Tibial nerve (tissue), 4 donors: ENCODE results near the gene ATF7IP.

Experiments
- EP300 ChIP-seq, 2 donors: sonication (generic); formaldehyde crosslinking; IDR thresholded peaks; one replicate each; pipeline ENCODE4 v1.6.1; 2017; ENCODE audit warnings: antibody characterized with exemption in 2 of 2, mild to moderate bottlenecking in 1 of 2
- POLR2A ChIP-seq, 2 donors: fragments of 450-650 bp; IDR thresholded peaks; one replicate each; pipeline ENCODE4 v1.6.1; 2017; ENCODE audit warnings: antibody characterized with exemption in 2 of 2, mild to moderate bottlenecking in 2 of 2, moderate library complexity in 2 of 2
- TF ChIP-seq, protein P1 (sequence below), 5 experiments: fragments of 200-600 bp in 3 of 5; fragments of 450-650 bp in 2 of 5; sonication (generic) in 3 of 5; IDR thresholded peaks; one replicate each; pipeline ENCODE4 v1.5.1; 2016 to 2019; ENCODE audit warnings: antibody characterized with exemption in 5 of 5, mild to moderate bottlenecking in 3 of 5, moderate library complexity in 2 of 5

DNA sequence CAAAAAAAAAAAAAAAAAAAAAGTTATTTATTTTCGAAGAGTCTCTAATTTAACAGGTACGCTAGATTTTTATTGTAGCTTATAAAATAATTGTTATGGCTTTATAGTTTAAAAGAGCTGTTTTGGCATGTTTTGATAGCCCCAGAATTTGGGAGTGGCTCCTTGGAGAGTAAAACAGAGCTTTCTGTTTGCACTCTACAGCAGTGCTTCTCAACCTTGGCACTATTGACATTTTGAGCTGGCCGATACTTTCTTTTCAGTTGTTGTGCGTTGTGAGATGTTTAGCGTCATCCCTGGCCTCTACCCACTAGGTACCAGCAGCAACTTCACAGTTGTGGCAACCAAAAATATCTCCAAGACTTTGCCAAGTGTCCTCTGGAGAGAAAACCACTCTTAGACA, 171.6 kb downstream of the ATF7IP start:
- TF ChIP-seq, protein P1, sequence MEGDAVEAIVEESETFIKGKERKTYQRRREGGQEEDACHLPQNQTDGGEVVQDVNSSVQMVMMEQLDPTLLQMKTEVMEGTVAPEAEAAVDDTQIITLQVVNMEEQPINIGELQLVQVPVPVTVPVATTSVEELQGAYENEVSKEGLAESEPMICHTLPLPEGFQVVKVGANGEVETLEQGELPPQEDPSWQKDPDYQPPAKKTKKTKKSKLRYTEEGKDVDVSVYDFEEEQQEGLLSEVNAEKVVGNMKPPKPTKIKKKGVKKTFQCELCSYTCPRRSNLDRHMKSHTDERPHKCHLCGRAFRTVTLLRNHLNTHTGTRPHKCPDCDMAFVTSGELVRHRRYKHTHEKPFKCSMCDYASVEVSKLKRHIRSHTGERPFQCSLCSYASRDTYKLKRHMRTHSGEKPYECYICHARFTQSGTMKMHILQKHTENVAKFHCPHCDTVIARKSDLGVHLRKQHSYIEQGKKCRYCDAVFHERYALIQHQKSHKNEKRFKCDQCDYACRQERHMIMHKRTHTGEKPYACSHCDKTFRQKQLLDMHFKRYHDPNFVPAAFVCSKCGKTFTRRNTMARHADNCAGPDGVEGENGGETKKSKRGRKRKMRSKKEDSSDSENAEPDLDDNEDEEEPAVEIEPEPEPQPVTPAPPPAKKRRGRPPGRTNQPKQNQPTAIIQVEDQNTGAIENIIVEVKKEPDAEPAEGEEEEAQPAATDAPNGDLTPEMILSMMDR (IDR thresholded peaks at IDR 0.05), result no peak
- TF ChIP-seq EP300 (IDR thresholded peaks at IDR 0.05) (no peak), POLR2A (IDR thresholded peaks at IDR 0.05) (no peak)
